G401.6 (cell line): ENCODE measurements around the gene KRTAP10-2.
"Not testable (repeated sequence)": the region's sequence is repeated elsewhere in the genome, so short reads cannot be mapped to it uniquely, and the experiment has no call there.

Source experiments
- FAIRE-seq: peaks from 2 replicates; lab custom pipeline; 2012; peaks lifted over from hg19 to GRCh38; lab: Jason Lieb, UNC

KRTAP10-2 gene, protein sequence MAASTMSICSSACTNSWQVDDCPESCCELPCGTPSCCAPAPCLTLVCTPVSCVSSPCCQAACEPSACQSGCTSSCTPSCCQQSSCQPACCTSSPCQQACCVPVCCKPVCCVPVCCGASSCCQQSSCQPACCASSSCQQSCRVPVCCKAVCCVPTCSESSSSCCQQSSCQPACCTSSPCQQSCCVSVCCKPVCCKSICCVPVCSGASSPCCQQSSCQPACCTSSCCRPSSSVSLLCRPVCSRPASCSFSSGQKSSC

DNA sequence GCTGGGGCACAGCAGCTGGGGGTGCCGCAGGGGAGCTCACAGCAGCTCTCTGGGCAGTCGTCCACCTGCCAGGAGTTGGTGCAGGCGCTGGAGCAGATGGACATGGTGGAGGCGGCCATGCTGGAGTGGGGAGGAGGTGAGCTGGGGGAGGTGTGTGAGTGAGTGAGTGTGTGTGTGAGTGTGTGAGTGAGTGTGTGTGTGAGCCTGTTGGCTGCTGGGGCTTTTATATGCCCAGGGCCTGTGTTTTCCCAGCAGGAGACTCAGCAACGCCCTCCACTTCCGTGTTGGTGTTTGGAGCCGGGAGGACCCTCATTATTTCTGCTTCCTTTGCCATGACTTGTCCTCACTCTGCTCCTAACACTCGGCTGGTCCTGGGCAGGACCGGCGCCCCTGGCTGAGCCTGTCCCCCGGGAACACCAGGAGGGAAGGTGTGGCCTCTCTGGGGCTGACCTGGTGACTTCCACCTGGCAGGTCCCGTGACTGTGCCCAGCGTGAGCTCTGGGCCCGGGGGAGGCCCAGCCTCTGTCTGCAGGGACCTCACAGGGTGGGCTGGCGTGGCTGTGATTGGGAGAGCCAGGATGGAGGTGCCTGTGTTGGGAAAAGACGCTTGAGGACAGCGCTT lies at the start of gene KRTAP10-2:
Gene KRTAP10-2 (minus strand): TSS at position 166 of the 622 bp plus-strand sequence. CDS start 47 bp downstream, at position 119.
- no peak for FAIRE-seq

GRCh38 chr21:44601091-44601490 lies 49.8 kb upstream of the KRTAP10-2 start:
- FAIRE-seq, result not testable (repeated sequence)

GRCh38 chr21:44600118-44600978 lies 49.0 kb upstream of the KRTAP10-2 start, which contains the start of gene KRTAP10-7:
KRTAP10-7 (plus strand) TSS chr21:44600597; CDS start chr21:44600622, 25 bp downstream.
- FAIRE-seq, result not testable (repeated sequence)

GRCh38 chr21:44599264-44600029 lies 48.1 kb upstream of the KRTAP10-2 start:
- FAIRE-seq, result no peak

GRCh38 chr21:44598061-44598460 lies 46.8 kb upstream of the KRTAP10-2 start:
- FAIRE-seq, result no peak

- no peak for FAIRE-seq
These were observed 44.9 kb upstream of the KRTAP10-2 start for GRCh38 chr21:44596068-44596725.

- FAIRE-seq, result no peak
These were observed 44.2 kb upstream of the KRTAP10-2 start for GRCh38 chr21:44595524-44595923.

DNA sequence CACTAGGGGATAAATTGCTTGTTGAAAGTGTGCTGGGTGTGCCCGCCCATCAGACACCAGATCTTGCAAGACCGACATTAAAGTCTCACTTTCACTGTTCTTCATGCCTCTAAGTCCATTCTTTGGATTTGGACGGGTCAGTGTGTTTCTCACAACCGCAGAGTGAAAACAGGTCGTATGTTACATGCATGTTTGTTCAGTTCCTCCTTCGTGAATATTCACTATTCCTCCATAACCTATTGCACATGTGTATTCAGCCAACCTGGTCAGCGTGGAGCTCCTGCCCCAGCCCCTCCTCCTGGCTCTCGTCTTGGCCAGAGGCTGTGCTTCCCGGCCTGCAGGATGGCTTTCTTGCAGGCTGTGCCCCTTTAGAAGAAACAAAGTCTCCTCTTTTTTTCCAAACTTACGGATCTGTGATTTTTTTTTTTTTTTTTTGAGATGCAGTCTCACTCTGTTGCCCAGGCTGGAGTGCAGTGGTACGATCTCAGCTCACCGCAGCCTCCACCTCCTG lies 43.2 kb upstream of the KRTAP10-2 start:
- FAIRE-seq, result no peak

DNA sequence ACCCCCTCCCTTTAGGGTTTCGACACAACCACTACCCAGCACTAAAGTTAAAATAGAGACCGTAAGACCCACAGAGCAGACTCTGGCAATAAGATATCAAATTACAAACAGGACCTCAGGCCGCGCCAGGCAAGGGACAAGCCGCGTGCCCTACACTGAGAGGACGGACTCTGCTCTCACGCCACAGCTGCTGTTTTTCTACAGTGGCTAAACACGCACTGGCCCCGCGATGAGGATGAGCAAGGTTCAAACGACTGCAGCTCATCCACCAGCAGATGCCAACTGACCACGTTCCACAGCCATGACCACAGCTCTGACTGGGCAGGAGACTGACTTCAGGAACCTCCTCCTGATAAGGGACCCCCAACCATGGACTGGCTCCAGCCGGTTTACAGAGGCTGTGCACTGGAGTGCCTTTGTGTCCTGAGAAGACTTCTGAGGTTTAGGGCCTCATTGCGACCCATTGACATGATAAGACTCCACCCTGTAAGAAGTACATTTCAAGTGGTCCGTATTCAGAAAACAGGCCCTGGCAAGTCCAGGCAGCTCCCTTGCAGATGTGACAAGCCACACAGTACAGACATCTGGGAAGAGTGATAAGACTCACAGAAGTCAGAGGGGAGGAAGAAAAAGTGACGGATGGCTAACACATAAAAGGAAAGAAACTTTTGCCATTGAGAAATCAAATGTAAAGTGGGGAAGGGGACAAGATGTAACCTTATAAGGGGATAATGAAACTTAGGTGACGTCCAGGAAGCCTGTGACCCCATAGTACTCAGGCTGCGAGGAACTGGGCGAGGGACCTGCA lies 42.5 kb upstream of the KRTAP10-2 start:
- no peak for FAIRE-seq

- FAIRE-seq, result no peak
These were observed 41.4 kb upstream of the KRTAP10-2 start, which contains the start of gene KRTAP10-6 for GRCh38 chr21:44592446-44593311. KRTAP10-6 (minus strand) TSS chr21:44592505; CDS start chr21:44592484, 21 bp downstream.

GRCh38 chr21:44591801-44592130 lies 40.5 kb upstream of the KRTAP10-2 start:
- FAIRE-seq, result not testable (repeated sequence)

DNA sequence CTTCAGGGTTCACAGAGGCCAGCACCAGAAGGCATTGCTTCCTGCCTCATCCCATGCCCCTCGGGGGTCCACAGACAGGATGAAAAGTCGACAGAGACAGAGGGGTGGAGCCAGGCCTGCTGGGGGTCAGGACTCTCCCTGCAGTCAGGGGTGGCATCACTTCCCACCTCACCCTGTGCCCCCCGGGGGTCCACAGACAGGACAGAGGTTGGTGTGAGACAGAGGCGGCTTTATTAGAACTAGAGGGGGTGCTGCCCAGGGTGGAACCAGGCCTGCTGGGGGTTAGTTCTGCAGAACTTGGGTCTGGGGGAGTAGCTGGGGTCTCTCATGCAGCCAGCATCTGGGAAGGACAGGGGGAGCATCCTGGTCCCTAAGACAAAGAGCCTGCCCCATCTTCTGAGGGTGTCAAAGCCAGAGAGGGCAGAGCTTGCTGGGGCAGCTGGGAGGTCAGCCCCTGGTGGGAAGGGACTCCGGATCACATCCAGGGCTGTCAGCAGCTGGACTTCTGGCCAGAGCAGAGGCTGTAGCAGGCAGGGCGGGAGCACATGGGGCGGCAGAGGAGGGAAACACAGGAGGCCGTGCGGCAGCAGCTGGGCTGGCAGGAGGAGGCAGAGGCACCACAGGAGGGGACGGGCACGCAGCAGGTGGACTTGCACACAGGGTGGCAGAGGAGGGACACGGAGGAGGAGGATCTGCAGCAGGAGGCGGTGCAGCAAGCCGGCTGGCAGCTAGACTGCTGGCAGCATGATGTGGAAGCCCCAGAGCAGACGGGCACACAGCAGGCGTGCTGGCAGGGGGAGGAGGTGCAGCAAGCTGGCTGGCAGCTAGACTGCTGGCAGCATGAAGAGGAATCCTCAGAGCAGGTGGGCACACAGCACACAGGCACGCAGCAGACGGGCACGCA lies 39.8 kb upstream of the KRTAP10-2 start:
- FAIRE-seq, result not testable (repeated sequence)

- FAIRE-seq, result no peak
These were observed 39.0 kb upstream of the KRTAP10-2 start for GRCh38 chr21:44590311-44590721.

GRCh38 chr21:44589586-44590305 lies 38.4 kb upstream of the KRTAP10-2 start:
- FAIRE-seq, result no peak

GRCh38 chr21:44589094-44589493 lies 37.8 kb upstream of the KRTAP10-2 start:
- FAIRE-seq, result no peak

DNA sequence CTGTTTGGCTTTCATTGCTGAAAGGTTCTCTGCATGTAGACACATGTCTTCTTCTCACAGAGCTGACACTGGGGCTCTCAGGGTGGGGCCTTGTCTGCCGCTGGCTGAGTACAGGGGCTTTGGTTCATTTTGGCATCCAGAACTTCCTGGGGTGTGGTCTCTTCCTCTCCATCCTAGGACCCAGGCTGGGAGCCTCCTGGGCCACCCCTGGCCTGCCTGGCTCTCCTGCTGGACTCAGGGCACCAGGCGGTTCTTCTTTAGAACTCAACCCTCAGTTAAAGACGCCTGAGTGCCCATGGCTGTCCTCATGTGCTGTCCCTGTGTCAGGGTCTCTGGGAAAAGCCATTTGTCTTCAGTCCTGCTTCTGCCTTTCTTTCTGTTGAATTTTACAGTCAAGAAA lies 34.6 kb upstream of the KRTAP10-2 start:
- no peak for FAIRE-seq

- no peak for FAIRE-seq
These were observed 32.5 kb upstream of the KRTAP10-2 start for GRCh38 chr21:44583800-44584147.
